ENCODE measurements around the gene PREX1. TPM values are rescaled to one million over a fixed set of nuclear protein-coding genes. Genes with fewer than 3 reads are reported as not detected.

Gene PREX1
- total RNA-seq, 1 experiment from 2014 or later, result 20.0 TPM

- Histone ChIP-seq H3K27ac (ENCODE audit: low read length) (peak overlapping the region; percentile 77), H3K4me3 (ENCODE audit: low read depth in 2 of 2, low read length in 2 of 2) (no peak overlapping the region), H3K9me3 (ENCODE audit: control insufficient read depth, insufficient read depth, low read depth, low read length) (no peaks in the 10 kb centered on the region), H3K27me3 (ENCODE audit: control insufficient read depth, insufficient read depth, low read length) (no peaks in the 10 kb centered on the region), H3K4me1 (ENCODE audit: control insufficient read depth, insufficient read depth, low read length) (peaks cover 36% of the 10 kb centered on the region), H3K36me3 (ENCODE audit: control insufficient read depth, insufficient read depth, low read length) (no peaks in the 10 kb centered on the region)
- POLR2A ChIA-PET, result no interaction called here
- CTCF ChIA-PET, result no interaction called here
- intact Hi-C loops (cut with micrococcal nuclease; ENCODE audit: unreplicated experiment) (loop anchor here (10.0 kb wide), 1 partner anchor 81 kb away; no protein-coding TSS in a partner anchor), in situ Hi-C loops (cut with HindIII; ENCODE audit: low pct_unique_long_range_greater_than_20kb, low sequenced_read_pairs) (no loop called here)
- BruUV-seq (replicated peaks), result no TSS peak
- DNase-seq (ENCODE audit: low read depth, low spot score) (no peak), ATAC-seq (no peak; the same call in 1 of the 2 replicates)
- TF ChIP-seq TCF7L2 (IDR thresholded peaks at IDR 0.05; ENCODE audit: low read depth, low read length), result no peak
- TF ChIP-seq POLR2AphosphoS5 (IDR thresholded peaks at IDR 0.05; ENCODE audit: low read depth, low read length), result no peak
- no peak for TF ChIP-seq REST (IDR thresholded peaks at IDR 0.05; ENCODE audit: insufficient read depth in 1 of 2, low read depth in 2 of 2, low read length in 1 of 2)
- no peak for TF ChIP-seq SIN3A (IDR thresholded peaks at IDR 0.05; ENCODE audit: borderline replicate concordance, insufficient read depth, low read depth, low read length)
- TF ChIP-seq CTCF (IDR thresholded peaks at IDR 0.05), result no peak
Observed at GRCh38 chr20:48823960-48824498, 3.8 kb downstream of the PREX1 start.

GRCh38 chr20:48823476-48823875 lies 4.3 kb downstream of the PREX1 start:
- peaks cover 32% of the 10 kb centered on the region for H3K4me1 ChIP-seq (ENCODE audit: control insufficient read depth, insufficient read depth, low read length)
- no peaks in the 10 kb centered on the region for H3K36me3 ChIP-seq (ENCODE audit: control insufficient read depth, insufficient read depth, low read length)
- no peak overlapping the region for H3K4me3 ChIP-seq (ENCODE audit: low read depth in 2 of 2, low read length in 2 of 2)
- no TSS peak for BruUV-seq (replicated peaks)
- POLR2A ChIA-PET, result no interaction called here
- DNase-seq (ENCODE audit: low read depth, low spot score), result no peak
- ATAC-seq, result no peak
- H3K27ac ChIP-seq (ENCODE audit: low read length), result peak overlapping the region; percentile 77; the same call in 1 of the 2 replicates
- in situ Hi-C loops (cut with HindIII; ENCODE audit: low pct_unique_long_range_greater_than_20kb, low sequenced_read_pairs) (no loop called here), intact Hi-C loops (cut with micrococcal nuclease; ENCODE audit: unreplicated experiment) (loop anchor here (10.0 kb wide), 1 partner anchor 81 kb away; no protein-coding TSS in a partner anchor)
- H3K9me3 ChIP-seq (ENCODE audit: control insufficient read depth, insufficient read depth, low read depth, low read length), result no peaks in the 10 kb centered on the region
- no peaks in the 10 kb centered on the region for H3K27me3 ChIP-seq (ENCODE audit: control insufficient read depth, insufficient read depth, low read length)
- CTCF ChIA-PET, result no interaction called here
- no peak for TF ChIP-seq REST (IDR thresholded peaks at IDR 0.05; ENCODE audit: insufficient read depth in 1 of 2, low read depth in 2 of 2, low read length in 1 of 2)

Measured in Panc1 (cell line).